ENCODE measurements around the gene KIF5B.
"Not testable (repeated sequence)": the region's sequence is repeated elsewhere in the genome, so short reads cannot be mapped to it uniquely, and the experiment has no call there.

KIF5B gene

DNA sequence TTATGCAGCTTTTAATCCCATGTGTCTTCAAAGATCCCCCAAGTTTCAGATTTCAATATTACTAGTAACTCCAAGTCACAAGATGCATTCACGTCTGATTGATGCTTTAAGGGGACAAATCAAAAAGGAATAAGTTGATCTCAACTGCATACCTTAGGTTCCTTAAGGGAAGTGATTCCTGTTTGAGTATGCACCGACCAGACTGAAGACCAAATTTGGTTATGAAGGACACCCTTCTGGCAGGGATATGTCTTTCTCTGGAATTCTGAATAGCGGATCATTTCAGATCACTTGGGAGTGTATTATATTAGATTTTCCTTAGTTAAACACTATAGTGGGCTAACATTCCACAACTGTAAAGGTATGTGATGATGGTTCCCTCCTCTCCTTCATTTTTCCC, 4.3 kb downstream of the KIF5B start:
- no peak overlapping the region for H3K9ac ChIP-seq (ENCODE audit: insufficient read length)
- H3K27ac ChIP-seq, result 0 out of 2 replicates have a peak overlapping the region, but pooled peaks have one; percentile 1
- no peak overlapping the region for H3K4me3 ChIP-seq
- H3K36me3 ChIP-seq (ENCODE audit: insufficient read depth, low read length), result peaks cover 14% of the 10 kb centered on the region
- TF ChIP-seq EZH2 (IDR thresholded peaks at IDR 0.05) (no peak), POLR2AphosphoS5 (IDR thresholded peaks at IDR 0.05; ENCODE audit: borderline replicate concordance, low read depth, low read length) (no peak), FOXP2 (optimal IDR thresholded peaks at IDR 0.05; ENCODE audit: control extremely low read depth, extremely low read length, insufficient read depth) (no peak)
- DNase-seq (ENCODE audit: low read depth, low spot score), result no peak
- H3K9me3 ChIP-seq (ENCODE audit: low read depth, low read length), result no peaks in the 10 kb centered on the region

DNA sequence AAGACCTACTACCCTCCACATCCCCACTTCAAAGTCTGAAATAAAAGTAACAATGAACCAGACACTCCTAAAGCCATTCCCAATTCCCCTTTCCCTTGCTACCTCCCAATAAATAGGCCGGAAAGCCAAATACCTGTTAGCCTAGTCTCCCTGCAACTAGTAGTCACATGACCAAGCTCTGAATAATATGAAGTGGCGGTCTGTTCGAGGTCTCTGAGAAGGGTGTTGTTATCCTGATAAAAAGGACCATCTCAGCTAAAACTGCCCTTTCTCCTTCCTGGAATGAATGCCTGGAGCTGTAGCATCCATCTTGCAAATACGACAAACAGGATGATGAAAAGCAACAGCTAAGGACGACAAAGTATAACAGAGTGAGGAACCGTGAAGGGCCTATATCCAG, 6.0 kb downstream of the KIF5B start:
- Histone ChIP-seq H3K36me3 (ENCODE audit: insufficient read depth, low read length) (peaks cover 24% of the 10 kb centered on the region), H3K4me3 (no peak overlapping the region), H3K27ac (no peak overlapping the region), H3K9ac (ENCODE audit: insufficient read length) (no peak overlapping the region), H3K9me3 (ENCODE audit: low read depth, low read length) (no peaks in the 10 kb centered on the region)
- DNase-seq (ENCODE audit: low read depth, low spot score), result no peak
- no peak for TF ChIP-seq POLR2AphosphoS5 (IDR thresholded peaks at IDR 0.05; ENCODE audit: borderline replicate concordance, low read depth, low read length)
- no peak for TF ChIP-seq FOXP2 (optimal IDR thresholded peaks at IDR 0.05; ENCODE audit: control extremely low read depth, extremely low read length, insufficient read depth)
- TF ChIP-seq EZH2 (IDR thresholded peaks at IDR 0.05), result no peak

DNA sequence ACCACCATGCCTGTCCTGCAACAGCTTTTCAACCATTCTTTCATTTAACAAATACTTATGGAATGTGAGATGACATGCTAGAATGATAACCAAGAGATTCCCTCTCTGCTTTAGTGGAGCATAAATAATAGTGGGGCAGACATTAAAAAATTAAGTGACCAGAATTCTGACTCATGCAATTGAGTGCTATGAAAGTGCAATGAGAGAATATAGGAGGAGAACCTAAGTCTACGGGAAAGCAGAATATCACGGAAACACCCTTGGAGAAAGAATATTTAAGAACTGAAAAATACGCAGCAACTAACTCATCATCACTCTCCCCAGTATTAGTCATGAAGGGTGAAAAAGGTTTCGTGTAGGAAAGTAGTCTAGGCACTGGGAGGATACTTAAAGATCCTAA, 7.1 kb downstream of the KIF5B start:
- H3K9me3 ChIP-seq (ENCODE audit: low read depth, low read length), result no peaks in the 10 kb centered on the region
- no peak overlapping the region for H3K4me3 ChIP-seq
- H3K36me3 ChIP-seq (ENCODE audit: insufficient read depth, low read length), result peaks cover 31% of the 10 kb centered on the region
- no peak for DNase-seq (ENCODE audit: low read depth, low spot score)
- no peak overlapping the region for H3K27ac ChIP-seq
- H3K9ac ChIP-seq (ENCODE audit: insufficient read length), result no peak overlapping the region
- TF ChIP-seq FOXP2 (optimal IDR thresholded peaks at IDR 0.05; ENCODE audit: control extremely low read depth, extremely low read length, insufficient read depth) (no peak), EZH2 (IDR thresholded peaks at IDR 0.05) (no peak), POLR2AphosphoS5 (IDR thresholded peaks at IDR 0.05; ENCODE audit: borderline replicate concordance, low read depth, low read length) (no peak)

DNA sequence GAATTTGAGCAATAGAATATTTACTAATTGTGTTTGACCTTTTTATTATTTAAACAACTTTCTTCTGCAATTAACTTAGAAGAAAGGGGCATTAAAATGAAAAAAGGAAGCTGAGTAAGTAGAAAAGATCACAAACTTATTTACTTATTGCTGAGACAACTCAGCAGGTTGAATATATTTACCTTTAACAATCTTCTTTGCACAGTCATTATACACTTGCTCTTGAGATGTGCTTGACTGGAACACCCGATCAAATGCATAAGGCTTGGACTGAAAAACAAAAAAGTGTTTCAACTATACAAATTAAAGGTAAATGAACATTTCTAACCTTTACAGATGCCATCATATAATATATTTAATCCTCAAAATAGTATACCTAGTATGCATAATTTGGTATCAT, 7.9 kb downstream of the KIF5B start:
- H3K9me3 ChIP-seq (ENCODE audit: low read depth, low read length), result no peaks in the 10 kb centered on the region
- DNase-seq (ENCODE audit: low read depth, low spot score), result no peak
- no peak overlapping the region for H3K4me3 ChIP-seq
- no peak for TF ChIP-seq POLR2AphosphoS5 (IDR thresholded peaks at IDR 0.05; ENCODE audit: borderline replicate concordance, low read depth, low read length)
- TF ChIP-seq FOXP2 (optimal IDR thresholded peaks at IDR 0.05; ENCODE audit: control extremely low read depth, extremely low read length, insufficient read depth), result no peak
- no peak for TF ChIP-seq EZH2 (IDR thresholded peaks at IDR 0.05)
- no peak overlapping the region for H3K27ac ChIP-seq
- H3K9ac ChIP-seq (ENCODE audit: insufficient read length), result no peak overlapping the region
- H3K36me3 ChIP-seq (ENCODE audit: insufficient read depth, low read length), result peaks cover 35% of the 10 kb centered on the region

DNA sequence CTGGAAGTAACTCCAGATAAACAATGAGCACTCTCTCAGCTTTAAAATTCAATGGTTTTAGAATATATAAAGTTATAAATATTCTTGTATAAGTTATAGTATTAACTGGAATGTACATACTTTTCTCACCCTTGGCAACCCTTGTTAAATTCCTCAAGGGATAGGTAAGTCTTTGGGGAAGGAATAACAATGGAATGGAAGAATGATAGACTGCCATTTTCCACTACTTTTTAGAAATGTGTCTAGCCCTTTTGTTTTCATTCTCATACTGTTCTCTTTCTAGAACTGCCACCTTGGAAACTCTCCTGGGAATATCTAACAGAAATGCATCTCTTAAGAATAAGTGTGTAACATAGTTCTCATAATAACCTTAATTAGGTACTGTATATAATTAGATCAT, 8.3 kb downstream of the KIF5B start:
- Histone ChIP-seq H3K4me3 (no peak overlapping the region), H3K36me3 (ENCODE audit: insufficient read depth, low read length) (peaks cover 36% of the 10 kb centered on the region), H3K9me3 (ENCODE audit: low read depth, low read length) (no peaks in the 10 kb centered on the region), H3K9ac (ENCODE audit: insufficient read length) (no peak overlapping the region), H3K27ac (no peak overlapping the region)
- TF ChIP-seq EZH2 (IDR thresholded peaks at IDR 0.05) (no peak), POLR2AphosphoS5 (IDR thresholded peaks at IDR 0.05; ENCODE audit: borderline replicate concordance, low read depth, low read length) (no peak), FOXP2 (optimal IDR thresholded peaks at IDR 0.05; ENCODE audit: control extremely low read depth, extremely low read length, insufficient read depth) (no peak)
- no peak for DNase-seq (ENCODE audit: low read depth, low spot score)

DNA sequence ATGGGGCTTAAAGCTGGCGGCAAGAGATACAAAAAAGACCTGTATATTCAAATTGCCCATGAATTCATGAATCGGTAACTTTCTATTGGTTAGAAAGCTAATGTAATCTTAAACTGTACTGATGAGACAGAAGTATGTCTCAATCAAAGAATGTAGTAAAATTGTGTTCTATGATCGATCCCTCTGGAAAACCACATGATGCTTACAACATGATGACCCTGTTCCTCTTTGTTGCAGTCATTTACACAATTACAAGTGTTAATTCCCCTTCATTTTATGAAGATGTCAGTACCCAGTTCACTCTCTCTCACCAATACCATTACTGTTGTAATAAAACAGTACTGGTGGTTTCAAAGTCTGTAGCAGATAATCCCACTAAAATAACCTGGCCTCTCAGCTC, 10.1 kb downstream of the KIF5B start:
- no peak for TF ChIP-seq EZH2 (IDR thresholded peaks at IDR 0.05)
- no peak for TF ChIP-seq POLR2AphosphoS5 (IDR thresholded peaks at IDR 0.05; ENCODE audit: borderline replicate concordance, low read depth, low read length)
- TF ChIP-seq FOXP2 (optimal IDR thresholded peaks at IDR 0.05; ENCODE audit: control extremely low read depth, extremely low read length, insufficient read depth), result no peak
- Histone ChIP-seq H3K36me3 (ENCODE audit: insufficient read depth, low read length) (peaks cover 36% of the 10 kb centered on the region), H3K9me3 (ENCODE audit: low read depth, low read length) (no peaks in the 10 kb centered on the region), H3K4me3 (no peak overlapping the region), H3K27ac (no peak overlapping the region), H3K9ac (ENCODE audit: insufficient read length) (no peak overlapping the region)
- DNase-seq (ENCODE audit: low read depth, low spot score), result no peak

DNA sequence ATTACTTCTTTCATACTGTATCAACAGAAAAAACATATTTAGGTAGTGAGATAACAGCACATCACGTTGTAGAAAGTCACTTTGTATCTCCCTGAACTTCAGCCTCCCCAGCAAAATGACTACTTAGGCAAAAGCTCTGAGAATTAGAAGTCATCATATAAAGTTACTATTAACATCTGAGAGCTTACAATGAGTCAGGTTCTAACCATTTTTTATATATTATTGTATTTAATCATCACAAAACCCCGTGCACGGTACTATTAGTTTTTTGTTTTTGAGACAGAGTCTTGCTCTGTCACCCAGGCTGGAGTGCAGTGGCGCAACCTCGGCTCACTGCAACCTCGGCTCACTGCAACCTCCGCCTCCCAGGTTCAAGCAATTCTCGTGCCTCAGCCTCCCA, 13.5 kb downstream of the KIF5B start:
- not testable (repeated sequence) for H3K4me3 ChIP-seq; H3K9ac ChIP-seq (ENCODE audit: insufficient read length); DNase-seq (ENCODE audit: low read depth, low spot score); H3K27ac ChIP-seq; H3K9me3 ChIP-seq (ENCODE audit: low read depth, low read length)
- peaks cover 48% of the 10 kb centered on the region for H3K36me3 ChIP-seq (ENCODE audit: insufficient read depth, low read length)

DNA sequence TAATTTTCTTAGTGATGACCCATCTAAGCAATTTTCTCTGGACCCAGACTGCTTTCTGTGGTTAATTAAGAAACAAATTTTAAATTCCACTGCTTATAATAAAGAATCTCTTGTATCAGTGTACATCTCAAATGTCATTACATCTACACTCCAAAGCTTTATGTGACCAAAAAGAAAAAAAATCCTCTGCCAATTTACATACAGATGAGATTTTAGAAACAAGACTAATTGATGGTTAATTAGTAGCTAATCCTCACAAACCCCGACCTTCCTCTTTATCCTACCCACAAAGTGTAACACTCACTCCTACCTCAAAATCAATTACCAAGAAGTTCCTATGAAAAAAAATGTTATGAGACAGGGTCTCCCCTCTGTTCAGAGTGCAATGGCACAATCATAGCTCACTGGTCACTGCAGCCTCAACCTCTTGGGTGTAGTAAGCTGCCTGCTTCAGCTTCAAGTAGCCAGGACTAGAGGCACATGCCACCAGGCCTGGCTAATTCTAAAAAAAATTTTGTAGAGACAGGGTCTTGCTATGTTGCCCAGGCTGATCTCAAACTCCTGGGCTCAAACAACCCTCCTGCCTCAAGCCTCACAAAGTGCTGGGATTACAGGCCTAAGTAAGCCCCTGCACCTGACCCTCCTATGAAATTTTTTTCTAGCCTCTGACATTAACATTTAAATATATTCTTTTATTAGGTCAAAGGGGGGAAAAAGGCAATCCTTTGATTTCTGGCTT, 14.8 kb downstream of the KIF5B start:
- Histone ChIP-seq H3K4me3 (no peak overlapping the region), H3K36me3 (ENCODE audit: insufficient read depth, low read length) (peaks cover 50% of the 10 kb centered on the region), H3K9me3 (ENCODE audit: low read depth, low read length) (no peaks in the 10 kb centered on the region), H3K9ac (ENCODE audit: insufficient read length) (no peak overlapping the region), H3K27ac (no peak overlapping the region)
- TF ChIP-seq POLR2AphosphoS5 (IDR thresholded peaks at IDR 0.05; ENCODE audit: borderline replicate concordance, low read depth, low read length) (no peak), FOXP2 (optimal IDR thresholded peaks at IDR 0.05; ENCODE audit: control extremely low read depth, extremely low read length, insufficient read depth) (no peak), EZH2 (IDR thresholded peaks at IDR 0.05) (no peak)
- DNase-seq (ENCODE audit: low read depth, low spot score), result no peak

DNA sequence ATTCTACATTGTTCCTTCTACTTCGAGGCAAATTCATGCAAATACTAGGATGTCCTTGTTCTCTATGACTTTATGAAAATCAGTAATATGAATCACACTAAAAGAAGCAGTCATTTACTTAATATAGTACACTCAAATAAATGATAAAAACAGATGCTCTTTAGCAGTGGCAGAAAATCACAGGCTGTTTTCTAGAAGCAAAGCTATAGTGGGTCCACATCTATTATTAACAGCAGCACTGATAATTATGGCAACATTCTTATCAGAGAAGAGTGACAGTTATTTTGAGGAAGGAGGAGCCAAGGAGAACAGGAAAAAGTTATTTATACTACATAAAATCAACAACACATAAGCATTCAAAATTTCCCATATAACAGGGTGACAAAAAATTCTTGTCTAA, 16.5 kb downstream of the KIF5B start:
- DNase-seq (ENCODE audit: low read depth, low spot score), result no peak
- Histone ChIP-seq H3K27ac (no peak overlapping the region), H3K4me3 (no peak overlapping the region), H3K9ac (ENCODE audit: insufficient read length) (no peak overlapping the region), H3K36me3 (ENCODE audit: insufficient read depth, low read length) (peaks cover 54% of the 10 kb centered on the region), H3K9me3 (ENCODE audit: low read depth, low read length) (no peaks in the 10 kb centered on the region)
- TF ChIP-seq EZH2 (IDR thresholded peaks at IDR 0.05) (no peak), FOXP2 (optimal IDR thresholded peaks at IDR 0.05; ENCODE audit: control extremely low read depth, extremely low read length, insufficient read depth) (no peak), POLR2AphosphoS5 (IDR thresholded peaks at IDR 0.05; ENCODE audit: borderline replicate concordance, low read depth, low read length) (no peak)
